Epithelial cell of esophagus (primary cell): ENCODE data around the gene A2M.

Experiments
- DNase-seq: peaks from one replicate; pipeline ENCODE4 v3.0.0; 2010; ENCODE audit warnings: low read depth
- H3K4me3 ChIP-seq: 2 replicates; pipeline ENCODE4 v1.5.1; 2011; ENCODE audit warnings: mild to moderate bottlenecking, low read length, control low read depth
- CTCF ChIP-seq: IDR thresholded peaks from 2 replicates; pipeline ENCODE4 v1.5.1; 2011; ENCODE audit warnings: low read depth, mild to moderate bottlenecking, low read length, control low read depth, inconsistent platforms; ENCODE audit not compliant: insufficient read depth; ENCODE audit errors: missing control alignments

The A2M gene

GRCh38 chr12:9122091-9122609 is 6.4 kb upstream of the A2M start:
- no peak overlapping the region for H3K4me3 ChIP-seq
- no peak for TF ChIP-seq CTCF
- DNase-seq: no peak

- H3K4me3 ChIP-seq: no peak overlapping the region
- TF ChIP-seq CTCF: no peak
- no peak for DNase-seq
Measured at GRCh38 chr12:9120487-9121184, 4.9 kb upstream of the A2M start.

GRCh38 chr12:9118158-9118557 is 2.4 kb upstream of the A2M start:
- no peak overlapping the region for H3K4me3 ChIP-seq
- peak; percentile 19 for DNase-seq
- TF ChIP-seq CTCF: no peak

- DNase-seq: peak; percentile 67
- no peak overlapping the region for H3K4me3 ChIP-seq
- no peak for TF ChIP-seq CTCF
Measured at GRCh38 chr12:9114946-9115345, 773 bp downstream of the A2M start.

- TF ChIP-seq CTCF: no peak
- no peak overlapping the region for H3K4me3 ChIP-seq
- DNase-seq: no peak
Measured at GRCh38 chr12:9113987-9114309, 1.8 kb downstream of the A2M start.

- no peak for TF ChIP-seq CTCF
- H3K4me3 ChIP-seq: no peak overlapping the region
- DNase-seq: no peak
Measured at GRCh38 chr12:9113296-9113986, 2.3 kb downstream of the A2M start.
